ENCODE results near the gene QPCTL. TPM values are rescaled to one million over a fixed set of nuclear protein-coding genes. Genes with fewer than 3 reads are reported as not detected.

The QPCTL gene
- total and polyA plus RNA-seq, 10 of the 15 experiments (the other 5 are each of a cell fraction or from before 2014, with no cell fraction given): 1.1 to 22.6 (median 11.2) TPM

DNA sequence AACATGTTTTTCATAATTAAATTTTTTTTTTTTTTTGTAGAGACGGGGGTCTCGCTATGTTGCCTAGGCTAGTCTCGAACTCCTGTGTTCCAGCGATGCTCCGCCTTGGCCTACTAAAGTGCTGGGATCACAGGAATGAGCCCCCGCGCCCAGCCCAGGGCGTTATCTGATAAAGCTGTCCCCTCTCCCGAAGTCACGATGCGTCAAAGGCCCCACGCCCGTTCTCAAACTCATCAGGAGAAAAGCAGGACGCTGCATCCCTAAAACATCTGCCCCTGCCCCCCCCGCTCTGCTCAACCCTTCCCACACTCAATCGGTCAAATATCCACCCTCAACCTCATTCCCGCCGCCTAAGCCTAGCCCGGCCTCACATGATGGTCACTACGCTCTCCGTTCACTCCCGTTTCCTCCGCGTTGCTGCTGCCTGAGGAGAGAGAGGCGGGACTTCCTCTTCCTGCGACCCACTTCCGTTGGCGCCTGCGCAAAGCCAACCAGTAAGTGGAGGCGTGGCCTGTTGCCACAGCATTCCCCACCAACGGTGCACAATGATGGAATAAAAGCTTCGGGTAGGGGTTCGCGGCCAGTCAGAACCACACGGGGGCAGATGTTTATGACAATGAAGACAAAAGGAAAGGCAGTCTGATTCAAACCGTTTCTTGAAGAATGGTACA, 815 bp upstream of the QPCTL start, which contains the start of gene SNRPD2 (continued):
- TF ChIP-seq SP1 (IDR thresholded peaks at IDR 0.05; ENCODE audit: low read depth, low read length) (no peak), NFYB (IDR thresholded peaks at IDR 0.05; ENCODE audit: insufficient read depth, low read depth, low read length) (no peak), SIN3A (IDR thresholded peaks at IDR 0.05; ENCODE audit: low read depth, low read length) (peak; percentile 99), ESRRA (IDR thresholded peaks at IDR 0.05; ENCODE audit: low read length) (no peak), CBFB (IDR thresholded peaks at IDR 0.05; ENCODE audit: low read depth) (peak; percentile 52; the same call in 1 of the 2 replicates), CREB1 (IDR thresholded peaks at IDR 0.05; ENCODE audit: low read depth) (no peak), FOXM1 (IDR thresholded peaks at IDR 0.05; ENCODE audit: low read depth, low read length) (no peak), NRF1 (conservative IDR thresholded peaks at IDR 0.05; ENCODE audit: low read depth, low read length) (peak; percentile 65), NR2C2 (IDR thresholded peaks at IDR 0.05; ENCODE audit: borderline replicate concordance, control insufficient read depth, insufficient read length, low read depth) (no peak), BHLHE40 (IDR thresholded peaks at IDR 0.05; ENCODE audit: borderline replicate concordance in 1 of 2, low read depth in 2 of 2, low read length in 1 of 2) (peak in 1 of 2 experiments; percentile 13; a peak in 1 of 4 replicates), CHD4 (IDR thresholded peaks at IDR 0.05) (no peak), STAT3 (IDR thresholded peaks at IDR 0.05; ENCODE audit: low read depth, low read length) (no peak), BCL11A (IDR thresholded peaks at IDR 0.05; ENCODE audit: low read depth, low read length) (no peak), BACH1 (IDR thresholded peaks at IDR 0.05; ENCODE audit: borderline replicate concordance) (0 out of 2 replicates have a peak, but pooled peaks have one; percentile 58), YBX1 (IDR thresholded peaks at IDR 0.05) (no peak), MYB (IDR thresholded peaks at IDR 0.05; ENCODE audit: borderline replicate concordance, low read depth, low read length) (no peak), HCFC1 (IDR thresholded peaks at IDR 0.05; ENCODE audit: low read length) (peak; percentile 55), TBL1XR1 (IDR thresholded peaks at IDR 0.05; ENCODE audit: low read depth, low read length) (peak; percentile 58; the same call in 1 of the 2 replicates), FOS (IDR thresholded peaks at IDR 0.05; ENCODE audit: borderline replicate concordance, extremely low read depth, insufficient read length) (no peak), MXI1 (IDR thresholded peaks at IDR 0.05; ENCODE audit: low read depth, low read length) (peak; percentile 91), NBN (IDR thresholded peaks at IDR 0.05) (peak; percentile 75), POLR2AphosphoS2 (IDR thresholded peaks at IDR 0.05; ENCODE audit: low read depth, low read length) (peak; percentile 86)
- TF ChIP-seq, protein P1, sequence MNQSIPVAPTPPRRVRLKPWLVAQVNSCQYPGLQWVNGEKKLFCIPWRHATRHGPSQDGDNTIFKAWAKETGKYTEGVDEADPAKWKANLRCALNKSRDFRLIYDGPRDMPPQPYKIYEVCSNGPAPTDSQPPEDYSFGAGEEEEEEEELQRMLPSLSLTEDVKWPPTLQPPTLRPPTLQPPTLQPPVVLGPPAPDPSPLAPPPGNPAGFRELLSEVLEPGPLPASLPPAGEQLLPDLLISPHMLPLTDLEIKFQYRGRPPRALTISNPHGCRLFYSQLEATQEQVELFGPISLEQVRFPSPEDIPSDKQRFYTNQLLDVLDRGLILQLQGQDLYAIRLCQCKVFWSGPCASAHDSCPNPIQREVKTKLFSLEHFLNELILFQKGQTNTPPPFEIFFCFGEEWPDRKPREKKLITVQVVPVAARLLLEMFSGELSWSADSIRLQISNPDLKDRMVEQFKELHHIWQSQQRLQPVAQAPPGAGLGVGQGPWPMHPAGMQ (IDR thresholded peaks at IDR 0.05; ENCODE audit: borderline replicate concordance): no peak
- TF ChIP-seq, protein P2, sequence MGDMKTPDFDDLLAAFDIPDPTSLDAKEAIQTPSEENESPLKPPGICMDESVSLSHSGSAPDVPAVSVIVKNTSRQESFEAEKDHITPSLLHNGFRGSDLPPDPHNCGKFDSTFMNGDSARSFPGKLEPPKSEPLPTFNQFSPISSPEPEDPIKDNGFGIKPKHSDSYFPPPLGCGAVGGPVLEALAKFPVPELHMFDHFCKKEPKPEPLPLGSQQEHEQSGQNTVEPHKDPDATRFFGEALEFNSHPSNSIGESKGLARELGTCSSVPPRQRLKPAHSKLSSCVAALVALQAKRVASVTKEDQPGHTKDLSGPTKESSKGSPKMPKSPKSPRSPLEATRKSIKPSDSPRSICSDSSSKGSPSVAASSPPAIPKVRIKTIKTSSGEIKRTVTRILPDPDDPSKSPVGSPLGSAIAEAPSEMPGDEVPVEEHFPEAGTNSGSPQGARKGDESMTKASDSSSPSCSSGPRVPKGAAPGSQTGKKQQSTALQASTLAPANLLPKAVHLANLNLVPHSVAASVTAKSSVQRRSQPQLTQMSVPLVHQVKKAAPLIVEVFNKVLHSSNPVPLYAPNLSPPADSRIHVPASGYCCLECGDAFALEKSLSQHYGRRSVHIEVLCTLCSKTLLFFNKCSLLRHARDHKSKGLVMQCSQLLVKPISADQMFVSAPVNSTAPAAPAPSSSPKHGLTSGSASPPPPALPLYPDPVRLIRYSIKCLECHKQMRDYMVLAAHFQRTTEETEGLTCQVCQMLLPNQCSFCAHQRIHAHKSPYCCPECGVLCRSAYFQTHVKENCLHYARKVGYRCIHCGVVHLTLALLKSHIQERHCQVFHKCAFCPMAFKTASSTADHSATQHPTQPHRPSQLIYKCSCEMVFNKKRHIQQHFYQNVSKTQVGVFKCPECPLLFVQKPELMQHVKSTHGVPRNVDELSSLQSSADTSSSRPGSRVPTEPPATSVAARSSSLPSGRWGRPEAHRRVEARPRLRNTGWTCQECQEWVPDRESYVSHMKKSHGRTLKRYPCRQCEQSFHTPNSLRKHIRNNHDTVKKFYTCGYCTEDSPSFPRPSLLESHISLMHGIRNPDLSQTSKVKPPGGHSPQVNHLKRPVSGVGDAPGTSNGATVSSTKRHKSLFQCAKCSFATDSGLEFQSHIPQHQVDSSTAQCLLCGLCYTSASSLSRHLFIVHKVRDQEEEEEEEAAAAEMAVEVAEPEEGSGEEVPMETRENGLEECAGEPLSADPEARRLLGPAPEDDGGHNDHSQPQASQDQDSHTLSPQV (IDR thresholded peaks at IDR 0.05): no peak
- TF ChIP-seq, protein P3, sequence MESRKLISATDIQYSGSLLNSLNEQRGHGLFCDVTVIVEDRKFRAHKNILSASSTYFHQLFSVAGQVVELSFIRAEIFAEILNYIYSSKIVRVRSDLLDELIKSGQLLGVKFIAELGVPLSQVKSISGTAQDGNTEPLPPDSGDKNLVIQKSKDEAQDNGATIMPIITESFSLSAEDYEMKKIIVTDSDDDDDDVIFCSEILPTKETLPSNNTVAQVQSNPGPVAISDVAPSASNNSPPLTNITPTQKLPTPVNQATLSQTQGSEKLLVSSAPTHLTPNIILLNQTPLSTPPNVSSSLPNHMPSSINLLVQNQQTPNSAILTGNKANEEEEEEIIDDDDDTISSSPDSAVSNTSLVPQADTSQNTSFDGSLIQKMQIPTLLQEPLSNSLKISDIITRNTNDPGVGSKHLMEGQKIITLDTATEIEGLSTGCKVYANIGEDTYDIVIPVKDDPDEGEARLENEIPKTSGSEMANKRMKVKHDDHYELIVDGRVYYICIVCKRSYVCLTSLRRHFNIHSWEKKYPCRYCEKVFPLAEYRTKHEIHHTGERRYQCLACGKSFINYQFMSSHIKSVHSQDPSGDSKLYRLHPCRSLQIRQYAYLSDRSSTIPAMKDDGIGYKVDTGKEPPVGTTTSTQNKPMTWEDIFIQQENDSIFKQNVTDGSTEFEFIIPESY (IDR thresholded peaks at IDR 0.05): no peak
